A549 treated with Hydrocortisone at 1 μM for 4 hours (cell line): ENCODE measurements around the gene SPRY2. TPM values are rescaled to one million over a fixed set of nuclear protein-coding genes. Genes with fewer than 3 reads are reported as not detected.

Experiments used
- total RNA-seq: library from RNA; stranded (reverse); fragments of 200-300 nt; extraction: Qiagen RNA extraction; gene quantifications from 5 replicates; pipeline ENCODE4 v1.2.3, GENCODE V29; 2022

The SPRY2 gene, protein sequence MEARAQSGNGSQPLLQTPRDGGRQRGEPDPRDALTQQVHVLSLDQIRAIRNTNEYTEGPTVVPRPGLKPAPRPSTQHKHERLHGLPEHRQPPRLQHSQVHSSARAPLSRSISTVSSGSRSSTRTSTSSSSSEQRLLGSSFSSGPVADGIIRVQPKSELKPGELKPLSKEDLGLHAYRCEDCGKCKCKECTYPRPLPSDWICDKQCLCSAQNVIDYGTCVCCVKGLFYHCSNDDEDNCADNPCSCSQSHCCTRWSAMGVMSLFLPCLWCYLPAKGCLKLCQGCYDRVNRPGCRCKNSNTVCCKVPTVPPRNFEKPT
- 13.9 to 19.5 TPM (median 16.6 TPM) in 5 replicates for total RNA-seq

DNA sequence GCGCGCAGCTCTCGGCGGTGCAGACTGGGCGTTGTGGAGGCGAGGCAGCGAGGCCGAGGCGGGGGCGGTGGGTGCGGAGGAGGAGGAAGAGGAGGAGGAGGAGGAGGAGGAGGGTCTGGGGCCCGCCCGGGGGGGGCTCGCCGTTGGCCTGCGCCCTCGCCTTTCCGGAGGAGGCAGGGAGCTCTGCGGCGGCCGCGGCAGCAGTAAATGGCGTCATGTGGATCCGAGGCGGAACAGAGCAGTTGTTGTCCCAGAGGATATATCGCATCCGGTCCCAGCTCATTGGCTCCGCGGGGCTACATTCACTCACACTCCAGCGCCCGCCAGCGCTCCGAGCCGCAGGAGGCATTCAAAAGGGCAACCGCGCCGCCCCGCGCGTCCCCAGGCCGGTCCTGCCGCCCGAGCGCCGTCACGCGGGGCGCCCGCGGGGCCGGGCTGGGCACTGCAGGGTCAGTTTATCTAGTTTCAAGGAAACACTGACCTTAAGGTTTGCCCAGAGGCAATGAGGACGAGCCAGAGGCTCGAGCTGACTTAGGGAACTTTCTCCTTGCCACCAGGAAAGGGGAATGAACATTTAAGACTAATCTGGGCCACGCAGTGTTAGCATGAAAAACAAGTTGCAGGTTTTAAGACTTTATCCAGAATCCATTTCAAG is at the start of gene SPRY2:
Gene SPRY2 (minus strand): TSS at position 26 of the 655 bp plus-strand sequence. CDS start 3,421 bp downstream, outside the sequence.

